PFSK-1 (cell line): ENCODE results near the gene PRDM12.

Experiments used
- FOXP2 ChIP-seq: optimal IDR thresholded peaks from 2 replicates; pipeline ENCODE3; 2011; ENCODE audit warnings: borderline replicate concordance, control low read depth, inconsistent platforms; ENCODE audit not compliant: insufficient read depth; ENCODE audit errors: extremely low read length, extremely low read depth
- POLR2AphosphoS5 ChIP-seq: IDR thresholded peaks from 2 replicates; pipeline ENCODE4 v1.6.1; 2012; ENCODE audit warnings: low read depth, mild to moderate bottlenecking, control low read depth, low read length, moderate library complexity
- REST ChIP-seq, 2 experiments: IDR thresholded peaks; 2 replicates each; pipeline versions ENCODE4 v1.6.1 to v1.8.0; 2011 to 2012; ENCODE audit warnings: low read depth in 2 of 2, low read length in 2 of 2, control low read depth in 1 of 2, inconsistent platforms in 1 of 2, mild to moderate bottlenecking in 1 of 2, moderate library complexity in 1 of 2; ENCODE audit not compliant: insufficient read depth in 1 of 2
- SIN3A ChIP-seq: IDR thresholded peaks from 2 replicates; pipeline ENCODE4 v1.6.1; 2012; ENCODE audit warnings: mild to moderate bottlenecking, low read length, moderate library complexity, borderline replicate concordance; ENCODE audit not compliant: insufficient read depth
- TAF1 ChIP-seq: IDR thresholded peaks from 2 replicates; pipeline ENCODE4 v1.6.1; 2012; ENCODE audit warnings: low read length, control low read depth, borderline replicate concordance; ENCODE audit not compliant: insufficient read depth

PRDM12 gene

GRCh38 chr9:130635721-130636647, 28.4 kb upstream of the PRDM12 start:
- TF ChIP-seq TAF1 (no peak), FOXP2 (no peak), REST (IDR thresholded peaks at IDR 0.05; ENCODE audit: insufficient read depth in 1 of 2, low read depth in 2 of 2, low read length in 2 of 2) (no peak), POLR2AphosphoS5 (no peak), SIN3A (no peak)

- TF ChIP-seq FOXP2: no peak
- TF ChIP-seq POLR2AphosphoS5: no peak
- no peak for TF ChIP-seq TAF1
- TF ChIP-seq SIN3A: no peak
- TF ChIP-seq REST (IDR thresholded peaks at IDR 0.05; ENCODE audit: insufficient read depth in 1 of 2, low read depth in 2 of 2, low read length in 2 of 2): no peak
These were observed 27.8 kb upstream of the PRDM12 start for GRCh38 chr9:130636648-130637020.

GRCh38 chr9:130638284-130639123, 25.9 kb upstream of the PRDM12 start:
- TF ChIP-seq POLR2AphosphoS5 (no peak), REST (IDR thresholded peaks at IDR 0.05; ENCODE audit: insufficient read depth in 1 of 2, low read depth in 2 of 2, low read length in 2 of 2) (no peak), FOXP2 (no peak), SIN3A (no peak), TAF1 (no peak)

- TF ChIP-seq POLR2AphosphoS5: no peak
- TF ChIP-seq FOXP2: no peak
- no peak for TF ChIP-seq SIN3A
- no peak for TF ChIP-seq TAF1
- no peak for TF ChIP-seq REST (IDR thresholded peaks at IDR 0.05; ENCODE audit: insufficient read depth in 1 of 2, low read depth in 2 of 2, low read length in 2 of 2)
These were observed 25.1 kb upstream of the PRDM12 start for GRCh38 chr9:130639124-130639765.
